ENCODE results near the gene SCARB1.

The SCARB1 gene

GRCh38 chr12:124765581-124766489 lies 97.8 kb downstream of the SCARB1 start:
- ChIA-PET POLR2A (interaction anchor here (0.6 kb wide), 1 partner anchor 753 kb away, joined by 3 read pairs; no protein-coding TSS in a partner anchor), CTCF (interaction anchor here (0.6 to 3.4 kb wide), 27 partner anchors 10 to 771 kb away, joined by 3 to 17 read pairs (median 4); partner anchors contain the start of gene NCOR2)
- no peaks in the 10 kb centered on the region for H3K4me1 ChIP-seq (ENCODE audit: control insufficient read depth, insufficient read depth, low read length)
- H3K36me3 ChIP-seq (ENCODE audit: control insufficient read depth in 2 of 2, insufficient read depth in 1 of 2, low read length in 2 of 2): no peaks in the 10 kb centered on the region
- no peaks in the 10 kb centered on the region for H3K9me3 ChIP-seq (ENCODE audit: control insufficient read depth, insufficient read depth, low read depth, low read length)
- H3K27ac ChIP-seq (ENCODE audit: extremely low read depth, low read depth, low read length): no peak overlapping the region
- no peak overlapping the region for H3K4me3 ChIP-seq (ENCODE audit: low read depth, low read length)
- no peak for TF ChIP-seq ZNF529 (tag by site-specific recombination; IDR thresholded peaks at IDR 0.05; ENCODE audit: insufficient replicate concordance)
- no peak for TF ChIP-seq ZBTB48 (tag by site-specific recombination; IDR thresholded peaks at IDR 0.05)
- TF ChIP-seq ZNF221 (tag by site-specific recombination; IDR thresholded peaks at IDR 0.05; ENCODE audit: borderline replicate concordance): no peak
- no peak for TF ChIP-seq ZFP69B (tag by site-specific recombination; IDR thresholded peaks at IDR 0.05)
- no peak for TF ChIP-seq INSM2 (tag by site-specific recombination; IDR thresholded peaks at IDR 0.05)
- no peak for TF ChIP-seq TCF7L2 (IDR thresholded peaks at IDR 0.05; ENCODE audit: borderline replicate concordance, low read depth, low read length)
- no peak for TF ChIP-seq ZBTB11 (tag by site-specific recombination; conservative IDR thresholded peaks at IDR 0.05; ENCODE audit: low read depth)
- no peak for TF ChIP-seq ZNF571 (tag by site-specific recombination; IDR thresholded peaks at IDR 0.05)
- TF ChIP-seq ELK4 (IDR thresholded peaks at IDR 0.05; ENCODE audit: borderline replicate concordance, low read depth, low read length): no peak
- TF ChIP-seq ZNF416 (tag by site-specific recombination; IDR thresholded peaks at IDR 0.05): no peak
- TF ChIP-seq KLF9 (tag by site-specific recombination; IDR thresholded peaks at IDR 0.05; ENCODE audit: low read depth): no peak
- no peak for TF ChIP-seq ZNF280C (tag by site-specific recombination; IDR thresholded peaks at IDR 0.05)
- TF ChIP-seq ZBTB10 (tag by site-specific recombination; IDR thresholded peaks at IDR 0.05): no peak
- TF ChIP-seq ZNF449 (tag by site-specific recombination; IDR thresholded peaks at IDR 0.05): no peak
- no peak for TF ChIP-seq YY1 (tag by site-specific recombination; IDR thresholded peaks at IDR 0.05)
- no peak for TF ChIP-seq ZNF214 (tag by site-specific recombination; IDR thresholded peaks at IDR 0.05; ENCODE audit: borderline replicate concordance)
- no peak for TF ChIP-seq ZNF26 (tag by site-specific recombination; IDR thresholded peaks at IDR 0.05)
